ENCODE data around the gene RNF151.

Gene RNF151

GRCh38 chr16:1933097-1933661, 33.5 kb upstream of the RNF151 start:
- no peaks in the 10 kb centered on the region for H4K20me1 ChIP-seq (ENCODE audit: insufficient read depth, low read length)
- no peak overlapping the region for H3K27ac ChIP-seq (ENCODE audit: low read length)
- H3K27me3 ChIP-seq (replicated peaks; ENCODE audit: insufficient read depth, low read length) = 0 out of 2 replicates have a peak, but pooled peaks cover 3% of the 10 kb centered on the region
- H3K9ac ChIP-seq (ENCODE audit: low read length) = no peak overlapping the region
- H3K4me1 ChIP-seq (ENCODE audit: low read length) = peaks cover 5% of the 10 kb centered on the region
- H3F3A ChIP-seq (ENCODE audit: insufficient read depth, low read length) = no peaks in the 10 kb centered on the region
- H3K79me2 ChIP-seq (ENCODE audit: low read length) = no peaks in the 10 kb centered on the region
- no peak for DNase-seq
- no peak for TF ChIP-seq CTCF (IDR thresholded peaks at IDR 0.05; ENCODE audit: low read length)
- no peak for TF ChIP-seq EZH2 (optimal IDR thresholded peaks at IDR 0.05; ENCODE audit: low read depth, low read length)
- TF ChIP-seq EZH2phosphoT487 (IDR thresholded peaks at IDR 0.05; ENCODE audit: low read length) = no peak
- no peaks in the 10 kb centered on the region for H3K9me2 ChIP-seq (replicated peaks; ENCODE audit: insufficient read depth, low read length)
- H3K4me3 ChIP-seq (ENCODE audit: low read length) = no peak overlapping the region
- H3K36me3 ChIP-seq (replicated peaks; ENCODE audit: insufficient read depth, low read length) = no peaks in the 10 kb centered on the region
- no peak overlapping the region for H2AFZ ChIP-seq (ENCODE audit: low read length)
- no peak overlapping the region for H3K4me2 ChIP-seq (ENCODE audit: low read depth, low read length)
- no peaks in the 10 kb centered on the region for H3K9me3 ChIP-seq (replicated peaks; ENCODE audit: insufficient read depth, low read length)

GRCh38 chr16:1936945-1937479, 29.6 kb upstream of the RNF151 start:
- Histone ChIP-seq H3K27ac (ENCODE audit: low read length) (no peak overlapping the region), H4K20me1 (ENCODE audit: insufficient read depth, low read length) (no peaks in the 10 kb centered on the region), H2AFZ (ENCODE audit: low read length) (no peak overlapping the region), H3K4me3 (ENCODE audit: low read length) (no peak overlapping the region), H3F3A (ENCODE audit: insufficient read depth, low read length) (no peaks in the 10 kb centered on the region), H3K9me3 (replicated peaks; ENCODE audit: insufficient read depth, low read length) (no peaks in the 10 kb centered on the region), H3K9ac (ENCODE audit: low read length) (no peak overlapping the region), H3K9me2 (replicated peaks; ENCODE audit: insufficient read depth, low read length) (no peaks in the 10 kb centered on the region), H3K27me3 (replicated peaks; ENCODE audit: insufficient read depth, low read length) (no peaks in the 10 kb centered on the region), H3K4me1 (ENCODE audit: low read length) (no peaks in the 10 kb centered on the region), H3K36me3 (replicated peaks; ENCODE audit: insufficient read depth, low read length) (peaks cover 3% of the 10 kb centered on the region; the same call in 1 of the 2 replicates), H3K4me2 (ENCODE audit: low read depth, low read length) (no peak overlapping the region), H3K79me2 (ENCODE audit: low read length) (no peaks in the 10 kb centered on the region)
- DNase-seq = no peak
- TF ChIP-seq EZH2phosphoT487 (IDR thresholded peaks at IDR 0.05; ENCODE audit: low read length) (no peak), EZH2 (optimal IDR thresholded peaks at IDR 0.05; ENCODE audit: low read depth, low read length) (no peak), CTCF (IDR thresholded peaks at IDR 0.05; ENCODE audit: low read length) (no peak)

GRCh38 chr16:1938316-1938715, 28.3 kb upstream of the RNF151 start:
- Histone ChIP-seq H3K27me3 (replicated peaks; ENCODE audit: insufficient read depth, low read length) (no peaks in the 10 kb centered on the region), H3K4me2 (ENCODE audit: low read depth, low read length) (no peak overlapping the region), H3K27ac (ENCODE audit: low read length) (no peak overlapping the region), H3F3A (ENCODE audit: insufficient read depth, low read length) (no peaks in the 10 kb centered on the region), H4K20me1 (ENCODE audit: insufficient read depth, low read length) (no peaks in the 10 kb centered on the region), H2AFZ (ENCODE audit: low read length) (no peak overlapping the region), H3K9ac (ENCODE audit: low read length) (no peak overlapping the region), H3K36me3 (replicated peaks; ENCODE audit: insufficient read depth, low read length) (peaks cover 3% of the 10 kb centered on the region; the same call in 1 of the 2 replicates), H3K79me2 (ENCODE audit: low read length) (peaks cover 4% of the 10 kb centered on the region), H3K9me2 (replicated peaks; ENCODE audit: insufficient read depth, low read length) (no peaks in the 10 kb centered on the region), H3K4me3 (ENCODE audit: low read length) (no peak overlapping the region), H3K4me1 (ENCODE audit: low read length) (no peaks in the 10 kb centered on the region), H3K9me3 (replicated peaks; ENCODE audit: insufficient read depth, low read length) (no peaks in the 10 kb centered on the region)
- no peak for TF ChIP-seq CTCF (IDR thresholded peaks at IDR 0.05; ENCODE audit: low read length)
- TF ChIP-seq EZH2 (optimal IDR thresholded peaks at IDR 0.05; ENCODE audit: low read depth, low read length) = no peak
- TF ChIP-seq EZH2phosphoT487 (IDR thresholded peaks at IDR 0.05; ENCODE audit: low read length) = no peak
- DNase-seq = no peak

All from MM.1S (cell line).